Measurements from ENCODE around the gene PTPRF.
"Not testable (repeated sequence)": the region's sequence is repeated elsewhere in the genome, so short reads cannot be mapped to it uniquely, and the experiment has no call there.

- TF ChIP-seq CTCF, POLR2A (IDR thresholded peaks at IDR 0.05): not testable (repeated sequence)
Measured at GRCh38 chr1:43501806-43502205, 28.9 kb upstream of the PTPRF start.

Measured in esophagus squamous epithelium (tissue), 4 donors.